Osteoblast (primary cell): ENCODE results near the gene SIGLEC11. TPM values are rescaled to one million over a fixed set of nuclear protein-coding genes. Genes with fewer than 3 reads are reported as not detected.

Source experiments
- DNase-seq: peaks from one replicate; pipeline ENCODE4 v3.0.0; 2011; ENCODE audit warnings: low spot score, mixed read lengths; ENCODE audit not compliant: insufficient read length; ENCODE audit errors: missing footprints
- H2AFZ ChIP-seq: 2 replicates; pipeline ENCODE4 v1.6.0; 2011; ENCODE audit warnings: mild to moderate bottlenecking, low read length
- H3K27ac ChIP-seq: 2 replicates; pipeline ENCODE4 v1.5.1; 2011; ENCODE audit warnings: mild to moderate bottlenecking, low read depth, low read length, moderate library complexity
- H3K27me3 ChIP-seq: 2 replicates; pipeline ENCODE4 v1.6.0; 2012; ENCODE audit warnings: mild to moderate bottlenecking, control low read depth, inconsistent platforms, low read length, moderate library complexity; ENCODE audit not compliant: insufficient read depth
- H3K36me3 ChIP-seq: 2 replicates; pipeline ENCODE4 v1.5.1; 2011; ENCODE audit warnings: mild to moderate bottlenecking, low read length, control low read depth, moderate library complexity; ENCODE audit not compliant: insufficient read depth
- H3K4me1 ChIP-seq: 2 replicates; pipeline ENCODE4 v1.5.1; 2011; ENCODE audit warnings: mild to moderate bottlenecking, low read length, control low read depth, moderate library complexity; ENCODE audit not compliant: insufficient read depth
- H3K4me2 ChIP-seq: 2 replicates; pipeline ENCODE4 v1.6.0; 2011; ENCODE audit warnings: mild to moderate bottlenecking, low read length; ENCODE audit not compliant: insufficient read depth
- H3K4me3 ChIP-seq: fragments of 200-600 bp; sonication (generic); 3 replicates; pipeline ENCODE4 v1.5.1; 2012; ENCODE audit warnings: mild to moderate bottlenecking, low read length, inconsistent platforms; ENCODE audit not compliant: insufficient read depth
- H3K79me2 ChIP-seq: 2 replicates; pipeline ENCODE4 v1.6.0; 2012; ENCODE audit warnings: mild to moderate bottlenecking, low read length, control low read depth, inconsistent platforms; ENCODE audit not compliant: insufficient read depth
- H3K9me3 ChIP-seq: 2 replicates; pipeline ENCODE4 v1.5.1; 2011; ENCODE audit warnings: low read depth, low read length, control low read depth
- H4K20me1 ChIP-seq: 2 replicates; pipeline ENCODE4 v1.6.0; 2012; ENCODE audit warnings: mild to moderate bottlenecking, low read length, control low read depth; ENCODE audit not compliant: insufficient read depth
- total RNA-seq: library from RNA; depleted of rRNA; stranded (reverse); fragments of >200 nt; gene quantifications from 2 replicates; pipeline ENCODE4 v1.2.3, GENCODE V29; 2012
- TF ChIP-seq, protein P1 (sequence below): IDR thresholded peaks from 2 replicates; pipeline ENCODE4 v1.5.1; 2011; ENCODE audit warnings: mild to moderate bottlenecking, low read depth, low read length, moderate library complexity; ENCODE audit errors: extremely low read depth

Gene SIGLEC11
- total RNA-seq, 1 donor = under 0.01 TPM

DNA sequence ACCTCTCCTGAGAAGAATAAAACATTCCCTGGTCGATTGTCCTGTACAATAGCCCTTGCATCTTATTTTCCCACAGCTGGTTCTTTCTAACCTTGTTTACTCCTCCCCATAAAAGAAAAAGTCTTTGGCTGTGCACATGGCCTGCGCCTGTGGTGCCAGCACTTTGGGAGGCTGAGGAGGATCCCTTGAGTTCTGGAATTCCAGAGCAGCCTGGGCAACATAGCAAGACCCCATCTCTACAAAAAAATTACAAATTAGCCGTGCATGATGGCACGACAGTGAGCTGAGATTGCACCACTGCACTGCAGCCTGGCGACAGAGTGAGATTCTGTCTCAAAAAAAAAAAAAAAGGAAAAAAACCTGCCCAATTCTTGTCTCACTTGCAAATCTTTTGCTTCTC lies 24.4 kb downstream of the SIGLEC11 start:
- Histone ChIP-seq H2AFZ (no peak overlapping the region), H3K9me3 (no peaks in the 10 kb centered on the region), H3K27ac (no peak overlapping the region), H3K27me3 (peaks cover 4% of the 10 kb centered on the region), H3K4me2 (no peak overlapping the region), H3K4me1 (no peaks in the 10 kb centered on the region), H4K20me1 (peaks cover 3% of the 10 kb centered on the region), H3K79me2 (no peaks in the 10 kb centered on the region), H3K36me3 (no peaks in the 10 kb centered on the region), H3K4me3 (no peak overlapping the region)
- no peak for DNase-seq
- TF ChIP-seq, protein P1, sequence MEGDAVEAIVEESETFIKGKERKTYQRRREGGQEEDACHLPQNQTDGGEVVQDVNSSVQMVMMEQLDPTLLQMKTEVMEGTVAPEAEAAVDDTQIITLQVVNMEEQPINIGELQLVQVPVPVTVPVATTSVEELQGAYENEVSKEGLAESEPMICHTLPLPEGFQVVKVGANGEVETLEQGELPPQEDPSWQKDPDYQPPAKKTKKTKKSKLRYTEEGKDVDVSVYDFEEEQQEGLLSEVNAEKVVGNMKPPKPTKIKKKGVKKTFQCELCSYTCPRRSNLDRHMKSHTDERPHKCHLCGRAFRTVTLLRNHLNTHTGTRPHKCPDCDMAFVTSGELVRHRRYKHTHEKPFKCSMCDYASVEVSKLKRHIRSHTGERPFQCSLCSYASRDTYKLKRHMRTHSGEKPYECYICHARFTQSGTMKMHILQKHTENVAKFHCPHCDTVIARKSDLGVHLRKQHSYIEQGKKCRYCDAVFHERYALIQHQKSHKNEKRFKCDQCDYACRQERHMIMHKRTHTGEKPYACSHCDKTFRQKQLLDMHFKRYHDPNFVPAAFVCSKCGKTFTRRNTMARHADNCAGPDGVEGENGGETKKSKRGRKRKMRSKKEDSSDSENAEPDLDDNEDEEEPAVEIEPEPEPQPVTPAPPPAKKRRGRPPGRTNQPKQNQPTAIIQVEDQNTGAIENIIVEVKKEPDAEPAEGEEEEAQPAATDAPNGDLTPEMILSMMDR = no peak

DNA sequence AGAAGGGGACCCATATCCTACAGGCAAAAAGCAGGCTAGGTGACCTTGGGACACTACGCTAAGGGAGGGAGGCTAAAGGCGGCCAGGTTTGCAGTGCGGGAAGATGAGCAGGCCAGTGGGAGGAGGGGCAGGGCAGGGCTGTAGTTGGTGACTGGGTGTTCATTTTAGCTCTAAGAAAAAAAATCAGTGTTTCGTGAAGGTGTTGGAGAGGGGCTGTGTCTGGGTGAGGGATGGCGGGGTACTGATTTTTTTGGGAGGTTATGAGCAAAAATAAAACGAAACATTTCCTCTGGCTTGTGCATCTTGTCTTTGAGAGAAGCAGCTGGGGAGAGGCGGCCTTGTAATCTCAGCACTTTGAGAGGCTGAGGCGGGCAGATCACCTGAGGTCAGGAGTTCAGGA lies 27.3 kb downstream of the SIGLEC11 start:
- no peak for DNase-seq
- Histone ChIP-seq H3K4me3 (no peak overlapping the region), H3K4me2 (no peak overlapping the region), H3K9me3 (no peaks in the 10 kb centered on the region), H3K27me3 (no peaks in the 10 kb centered on the region), H4K20me1 (peaks cover 6% of the 10 kb centered on the region), H3K36me3 (no peaks in the 10 kb centered on the region), H3K27ac (no peak overlapping the region), H2AFZ (no peak overlapping the region), H3K79me2 (peaks cover 6% of the 10 kb centered on the region), H3K4me1 (peaks cover 3% of the 10 kb centered on the region)
- TF ChIP-seq, protein P1 = no peak

DNA sequence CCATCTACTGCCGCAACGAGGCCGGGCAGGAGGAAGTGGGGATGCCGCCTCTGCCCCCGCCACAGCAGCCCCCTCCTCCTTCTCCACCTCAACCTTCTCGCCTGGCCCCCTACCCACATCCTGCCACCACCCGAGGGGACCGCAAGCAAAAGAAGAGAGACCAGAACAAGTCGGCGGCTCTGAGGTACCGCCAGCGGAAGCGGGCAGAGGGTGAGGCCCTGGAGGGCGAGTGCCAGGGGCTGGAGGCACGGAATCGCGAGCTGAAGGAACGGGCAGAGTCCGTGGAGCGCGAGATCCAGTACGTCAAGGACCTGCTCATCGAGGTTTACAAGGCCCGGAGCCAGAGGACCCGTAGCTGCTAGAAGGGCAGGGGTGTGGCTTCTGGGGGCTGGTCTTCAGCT lies 28.2 kb downstream of the SIGLEC11 start:
- Histone ChIP-seq H3K27me3 (no peaks in the 10 kb centered on the region), H3K36me3 (no peaks in the 10 kb centered on the region), H3K4me3 (no peak overlapping the region), H2AFZ (no peak overlapping the region), H3K4me2 (no peak overlapping the region), H3K9me3 (no peaks in the 10 kb centered on the region), H4K20me1 (peaks cover 6% of the 10 kb centered on the region), H3K27ac (no peak overlapping the region), H3K79me2 (peaks cover 14% of the 10 kb centered on the region), H3K4me1 (peaks cover 3% of the 10 kb centered on the region)
- TF ChIP-seq, protein P1 = no peak
- no peak for DNase-seq

DNA sequence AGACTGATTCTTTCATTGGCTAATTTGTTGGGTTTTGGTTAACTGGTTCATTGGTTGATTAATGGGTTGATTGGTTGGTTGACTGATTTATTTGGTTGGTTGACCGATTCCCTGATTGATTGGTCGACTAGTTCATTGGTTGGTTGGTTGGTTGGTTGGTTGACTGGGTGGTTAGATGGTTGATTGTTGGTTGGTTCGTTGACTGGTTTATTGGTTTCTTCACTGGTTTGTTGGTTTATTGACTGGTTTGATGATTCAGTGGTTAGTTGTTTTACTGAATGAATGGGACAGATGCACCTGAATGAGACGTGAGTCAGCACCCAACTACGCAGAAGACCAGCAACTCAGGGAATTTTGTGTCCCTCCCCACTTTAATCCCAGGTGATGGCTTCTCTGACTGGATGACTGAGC lies 28.9 kb downstream of the SIGLEC11 start:
- Histone ChIP-seq H3K4me1 (peaks cover 3% of the 10 kb centered on the region), H3K79me2 (peaks cover 20% of the 10 kb centered on the region), H3K4me3 (no peak overlapping the region), H3K27me3 (no peaks in the 10 kb centered on the region), H3K4me2 (no peak overlapping the region), H3K27ac (no peak overlapping the region), H4K20me1 (peaks cover 6% of the 10 kb centered on the region), H2AFZ (no peak overlapping the region), H3K36me3 (peaks cover 5% of the 10 kb centered on the region), H3K9me3 (no peaks in the 10 kb centered on the region)
- DNase-seq = no peak
- TF ChIP-seq, protein P1 = no peak
